ENCODE measurements around the gene CELA3A.
A peak's percentile ranks its signal among the peaks of the same experiment; 100 is the strongest.

CELA3A gene

DNA sequence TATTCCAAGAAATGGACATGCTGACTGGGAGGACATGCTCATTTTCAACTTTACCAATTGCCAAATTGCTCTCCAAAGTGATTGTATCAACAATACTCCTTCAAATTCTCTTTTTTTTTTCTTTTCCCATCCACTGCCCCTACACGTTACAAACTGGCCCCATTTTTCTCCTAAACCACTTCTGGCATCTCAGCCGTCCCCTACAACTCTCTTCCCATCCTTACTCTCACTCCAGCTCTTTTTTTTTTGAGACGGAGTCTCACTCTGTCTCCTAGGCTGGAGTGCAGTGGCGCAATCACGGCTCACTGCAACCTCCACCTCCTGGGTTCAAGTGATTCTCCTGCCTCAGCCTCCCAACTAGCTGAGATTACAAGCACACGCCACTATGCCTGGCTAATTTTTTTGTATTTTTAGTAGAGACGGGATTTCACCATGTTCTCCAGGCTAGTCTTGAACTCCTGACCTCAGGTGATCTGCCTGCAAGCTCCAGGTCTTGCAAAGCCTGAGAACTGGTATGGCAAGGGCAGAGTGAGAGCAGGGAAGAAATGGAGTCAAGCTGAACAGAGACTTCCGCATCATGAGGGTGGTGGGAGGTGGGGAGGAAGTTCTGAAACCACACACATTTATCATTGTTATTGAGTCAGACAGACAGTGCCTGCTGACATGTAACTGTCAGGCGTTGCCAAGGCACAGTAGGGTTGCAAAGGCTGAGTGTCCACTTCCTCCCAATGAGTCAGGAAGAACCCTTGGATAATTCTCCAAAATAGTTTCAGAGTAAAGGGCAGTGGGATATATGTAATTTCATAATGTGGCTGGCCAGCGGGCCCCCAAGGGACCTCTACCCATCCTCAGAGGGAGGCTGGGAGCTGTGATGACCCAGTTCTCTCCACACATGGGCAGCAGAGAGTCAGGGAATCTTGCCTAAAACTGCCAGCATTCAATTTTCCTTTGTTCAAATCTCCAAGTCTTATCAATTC is 17.4 kb downstream of the CELA3A start:
- no peak overlapping the region for H3K27ac ChIP-seq (ENCODE audit: low read depth, low read length)
- H3K4me1 ChIP-seq (ENCODE audit: control insufficient read depth, low read length), result peaks cover 4% of the 10 kb centered on the region; the same call in 1 of the 2 replicates
- H3F3A ChIP-seq (ENCODE audit: control insufficient read depth, insufficient read depth), result 0 out of 2 replicates have a peak, but pooled peaks cover 3% of the 10 kb centered on the region
- H3K36me3 ChIP-seq (ENCODE audit: control insufficient read depth, low read length), result no peaks in the 10 kb centered on the region
- no peaks in the 10 kb centered on the region for H3K79me2 ChIP-seq (ENCODE audit: control insufficient read depth, low read length)
- TF ChIP-seq EZH2phosphoT487 (IDR thresholded peaks at IDR 0.05; ENCODE audit: borderline replicate concordance, low read length), result no peak
- no peak overlapping the region for H3K4me2 ChIP-seq (ENCODE audit: low read length)
- H4K20me1 ChIP-seq (ENCODE audit: control insufficient read depth, insufficient read depth, low read depth, low read length), result no peaks in the 10 kb centered on the region
- H3K4me3 ChIP-seq (ENCODE audit: low read length), result no peak overlapping the region
- H3K27me3 ChIP-seq (ENCODE audit: control insufficient read depth, low read length), result peaks cover 9% of the 10 kb centered on the region
- H3K9me3 ChIP-seq (ENCODE audit: control insufficient read depth, insufficient read depth, low read length), result no peaks in the 10 kb centered on the region
- no peaks in the 10 kb centered on the region for H3K9me2 ChIP-seq (replicated peaks; ENCODE audit: control insufficient read depth, low read length)

DNA sequence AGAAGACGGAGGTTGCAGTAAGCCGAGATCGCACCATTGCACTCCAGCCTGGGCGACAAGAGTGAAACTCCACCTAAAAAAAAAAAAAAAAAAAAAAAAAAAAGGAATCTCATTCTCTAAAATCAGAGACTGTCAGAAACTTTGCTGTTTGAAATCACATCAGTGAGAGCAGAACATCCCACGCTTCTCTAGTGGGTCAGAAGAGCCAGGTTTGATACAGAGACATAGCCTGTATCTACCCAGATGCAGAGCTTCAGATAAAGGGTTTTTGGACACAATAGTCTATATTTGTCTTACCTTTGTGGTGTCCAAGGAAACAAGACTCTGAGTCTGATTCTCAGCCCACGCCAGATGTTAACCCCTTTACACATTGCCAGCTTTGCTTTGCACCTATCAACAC is 19.6 kb downstream of the CELA3A start:
- TF ChIP-seq EZH2phosphoT487 (IDR thresholded peaks at IDR 0.05; ENCODE audit: borderline replicate concordance, low read length), result no peak
- TF ChIP-seq, protein P1, sequence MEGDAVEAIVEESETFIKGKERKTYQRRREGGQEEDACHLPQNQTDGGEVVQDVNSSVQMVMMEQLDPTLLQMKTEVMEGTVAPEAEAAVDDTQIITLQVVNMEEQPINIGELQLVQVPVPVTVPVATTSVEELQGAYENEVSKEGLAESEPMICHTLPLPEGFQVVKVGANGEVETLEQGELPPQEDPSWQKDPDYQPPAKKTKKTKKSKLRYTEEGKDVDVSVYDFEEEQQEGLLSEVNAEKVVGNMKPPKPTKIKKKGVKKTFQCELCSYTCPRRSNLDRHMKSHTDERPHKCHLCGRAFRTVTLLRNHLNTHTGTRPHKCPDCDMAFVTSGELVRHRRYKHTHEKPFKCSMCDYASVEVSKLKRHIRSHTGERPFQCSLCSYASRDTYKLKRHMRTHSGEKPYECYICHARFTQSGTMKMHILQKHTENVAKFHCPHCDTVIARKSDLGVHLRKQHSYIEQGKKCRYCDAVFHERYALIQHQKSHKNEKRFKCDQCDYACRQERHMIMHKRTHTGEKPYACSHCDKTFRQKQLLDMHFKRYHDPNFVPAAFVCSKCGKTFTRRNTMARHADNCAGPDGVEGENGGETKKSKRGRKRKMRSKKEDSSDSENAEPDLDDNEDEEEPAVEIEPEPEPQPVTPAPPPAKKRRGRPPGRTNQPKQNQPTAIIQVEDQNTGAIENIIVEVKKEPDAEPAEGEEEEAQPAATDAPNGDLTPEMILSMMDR (IDR thresholded peaks at IDR 0.05; ENCODE audit: low read depth, low read length, poor library complexity, severe bottlenecking), result no peak
- H3K36me3 ChIP-seq (ENCODE audit: control insufficient read depth, low read length), result peaks cover 3% of the 10 kb centered on the region; the same call in 1 of the 2 replicates
- no peak overlapping the region for H3K4me3 ChIP-seq (ENCODE audit: low read length)
- no peak overlapping the region for H3K4me2 ChIP-seq (ENCODE audit: low read length)
- H3K27me3 ChIP-seq (ENCODE audit: control insufficient read depth, low read length), result peaks cover 9% of the 10 kb centered on the region
- 0 out of 2 replicates have a peak, but pooled peaks cover 6% of the 10 kb centered on the region for H3F3A ChIP-seq (ENCODE audit: control insufficient read depth, insufficient read depth)
- H3K9me3 ChIP-seq (ENCODE audit: control insufficient read depth, insufficient read depth, low read length), result no peaks in the 10 kb centered on the region
- H4K20me1 ChIP-seq (ENCODE audit: control insufficient read depth, insufficient read depth, low read depth, low read length), result no peaks in the 10 kb centered on the region
- no peaks in the 10 kb centered on the region for H3K9me2 ChIP-seq (replicated peaks; ENCODE audit: control insufficient read depth, low read length)
- H3K4me1 ChIP-seq (ENCODE audit: control insufficient read depth, low read length), result peaks cover 14% of the 10 kb centered on the region
- H3K27ac ChIP-seq (ENCODE audit: low read depth, low read length), result no peak overlapping the region
- peaks cover 7% of the 10 kb centered on the region for H3K79me2 ChIP-seq (ENCODE audit: control insufficient read depth, low read length)

DNA sequence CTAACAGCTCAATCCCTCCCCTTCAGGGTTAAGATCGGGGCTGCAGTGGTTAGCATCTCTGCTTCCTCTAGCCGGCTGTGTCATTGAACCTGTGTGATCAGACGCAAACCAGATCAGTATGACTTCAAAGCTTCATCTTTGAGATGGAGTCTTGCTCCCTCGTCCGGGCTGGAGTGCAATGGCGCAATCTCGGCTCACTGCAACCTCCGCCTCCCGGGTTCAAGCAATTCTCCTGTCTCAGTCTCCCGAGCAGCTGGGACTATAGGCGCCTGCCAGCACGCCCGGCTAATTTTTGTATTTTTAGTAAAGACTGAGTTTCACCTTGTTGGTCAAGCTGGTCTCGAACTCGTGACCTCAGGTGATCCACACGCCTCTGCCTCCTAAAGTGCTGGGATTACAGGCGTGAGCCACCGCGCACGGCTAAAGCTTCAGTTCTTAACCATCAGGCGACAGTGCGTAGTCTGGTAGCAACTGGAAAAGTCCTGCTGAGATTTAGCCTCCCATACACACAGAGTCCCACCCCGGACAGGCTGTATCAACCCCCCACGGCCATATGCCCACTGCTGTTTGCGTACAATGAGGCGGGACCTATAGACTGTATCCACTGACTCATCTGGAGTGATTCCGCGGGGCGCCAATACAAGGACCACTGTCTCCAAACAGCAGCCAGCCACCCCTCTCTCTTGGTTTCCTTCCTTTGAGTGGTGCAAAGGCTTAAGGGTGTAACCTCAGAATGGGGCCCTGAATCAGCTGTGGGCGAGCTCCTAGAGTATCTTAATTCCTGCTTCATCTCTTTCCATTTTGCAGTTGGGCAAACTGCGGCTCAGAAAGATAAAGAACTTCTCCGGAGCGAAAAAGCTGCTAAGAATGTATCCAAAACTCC is 23.3 kb downstream of the CELA3A start:
- H3F3A ChIP-seq (ENCODE audit: control insufficient read depth, insufficient read depth), result peaks cover 10% of the 10 kb centered on the region; the same call in 1 of the 2 replicates
- peak overlapping the region; percentile 92 for H3K4me2 ChIP-seq (ENCODE audit: low read length)
- peaks cover 23% of the 10 kb centered on the region for H3K79me2 ChIP-seq (ENCODE audit: control insufficient read depth, low read length)
- H3K9me3 ChIP-seq (ENCODE audit: control insufficient read depth, insufficient read depth, low read length), result no peaks in the 10 kb centered on the region
- peak overlapping the region; percentile 81 for H3K4me3 ChIP-seq (ENCODE audit: low read length)
- peak overlapping the region; percentile 79; the same call in 1 of the 2 replicates for H3K27ac ChIP-seq (ENCODE audit: low read depth, low read length)
- H3K36me3 ChIP-seq (ENCODE audit: control insufficient read depth, low read length), result peaks cover 7% of the 10 kb centered on the region
- H3K9me2 ChIP-seq (replicated peaks; ENCODE audit: control insufficient read depth, low read length), result no peaks in the 10 kb centered on the region
- H3K27me3 ChIP-seq (ENCODE audit: control insufficient read depth, low read length), result peaks cover 6% of the 10 kb centered on the region
- TF ChIP-seq, protein P1 (IDR thresholded peaks at IDR 0.05; ENCODE audit: low read depth, low read length, poor library complexity, severe bottlenecking), result no peak
- TF ChIP-seq EZH2phosphoT487 (IDR thresholded peaks at IDR 0.05; ENCODE audit: borderline replicate concordance, low read length), result no peak
- peaks cover 23% of the 10 kb centered on the region for H3K4me1 ChIP-seq (ENCODE audit: control insufficient read depth, low read length)
- H4K20me1 ChIP-seq (ENCODE audit: control insufficient read depth, insufficient read depth, low read depth, low read length), result no peaks in the 10 kb centered on the region
